GM12878 (cell line): Measurements from ENCODE around the gene IRAK3. TPM values are rescaled to one million over a fixed set of nuclear protein-coding genes. Genes with fewer than 3 reads are reported as not detected.

Source experiments
- ATAC-seq: fragments of 200-7000 bp; cut with Tn5 transposase; 3 replicates; pipeline ENCODE4 v1.9.1; 2020; ENCODE audit warnings: mild to moderate bottlenecking, moderate library complexity
- BruUV-seq: library from RNA; stranded (reverse); fragments of 400-500 nt; replicated peaks from 2 replicates; lab custom pipeline; 2021; lab: Mats Ljungman, UMichigan
- CTCF ChIA-PET: fragments of 300-600 bp; sonication (Branson Sonifier 250); formaldehyde crosslinking; extraction: SDS; loops from one replicate; lab custom pipeline; 2021; ENCODE audit warnings: inconsistent platforms; lab: Yijun Ruan, JAX
- POLR2A ChIA-PET: fragments of 350-600 bp; formaldehyde crosslinking; extraction: SDS; loops from one replicate; lab custom pipeline; 2021; ENCODE audit warnings: inconsistent platforms; lab: Charles Lee
- RAD21 ChIA-PET: fragments of 300-600 bp; sonication (Branson Sonifier 250); formaldehyde crosslinking; loops from one replicate; lab custom pipeline; 2023; ENCODE audit warnings: antibody characterized with exemption; ENCODE audit not compliant: unreplicated experiment; lab: Charles Lee
- SMC1A ChIA-PET: fragments of 300-600 bp; sonication (Branson Sonifier 250); formaldehyde crosslinking; loops from one replicate; lab custom pipeline; 2023; ENCODE audit not compliant: unreplicated experiment, uncharacterized antibody; lab: Charles Lee
- DNase-seq: peaks from one replicate; pipeline ENCODE4 v3.0.0-alpha.2; 2011; ENCODE audit warnings: low read depth, low spot score
- FAIRE-seq: peaks from 3 replicates; lab custom pipeline; 2011; peaks lifted over from hg19 to GRCh38; lab: Jason Lieb, UNC
- H2AFZ ChIP-seq: 2 replicates; pipeline ENCODE4 v1.6.0; 2011; ENCODE audit warnings: low read depth, low read length, control low read depth; ENCODE audit not compliant: control insufficient read depth
- H3K27ac ChIP-seq: 2 replicates; pipeline ENCODE4 v1.5.1; 2011; ENCODE audit warnings: control low read depth; ENCODE audit not compliant: control insufficient read depth, insufficient read depth
- H3K27me3 ChIP-seq, 2 experiments: replicated peaks in 1 of 2; 2 replicates each; pipeline versions ENCODE4 v1.6.0 to v1.6.1; 2011; ENCODE audit warnings: low read length in 1 of 2; ENCODE audit not compliant: control insufficient read depth in 2 of 2, insufficient read depth in 2 of 2
- H3K36me3 ChIP-seq, 2 experiments: 2 replicates each; pipeline ENCODE4 v1.5.1; 2011; ENCODE audit warnings: low read length in 1 of 2; ENCODE audit not compliant: control insufficient read depth in 2 of 2, insufficient read depth in 2 of 2
- H3K4me1 ChIP-seq: 2 replicates; pipeline ENCODE4 v1.6.1; 2011; ENCODE audit warnings: mild to moderate bottlenecking, low read length, moderate library complexity, mixed read lengths; ENCODE audit not compliant: control insufficient read depth, insufficient read depth
- H3K4me2 ChIP-seq: 2 replicates; pipeline ENCODE4 v1.6.0; 2011; ENCODE audit warnings: control low read depth; ENCODE audit not compliant: control insufficient read depth, insufficient read depth
- H3K4me3 ChIP-seq: fragments of 200-600 bp; sonication (generic); 2 replicates; pipeline ENCODE4 v1.5.1; 2016
- H3K79me2 ChIP-seq: 2 replicates; pipeline ENCODE4 v1.6.0; 2011; ENCODE audit warnings: low read length; ENCODE audit not compliant: control insufficient read depth, insufficient read depth
- H3K9ac ChIP-seq: 2 replicates; pipeline ENCODE4 v1.8.0; 2011; ENCODE audit warnings: low read length, control low read depth, mixed read lengths; ENCODE audit not compliant: control insufficient read depth, insufficient read depth
- H3K9me3 ChIP-seq: replicated peaks from 3 replicates; pipeline ENCODE4 v1.5.1; 2011; ENCODE audit warnings: mild to moderate bottlenecking, low read length; ENCODE audit not compliant: control insufficient read depth, insufficient read depth
- H4K20me1 ChIP-seq: 2 replicates; pipeline ENCODE4 v1.6.0; 2011; ENCODE audit not compliant: control insufficient read depth, insufficient read depth
- CHD1 ChIP-seq: IDR thresholded peaks from 2 replicates; pipeline ENCODE4 v1.6.1; 2012; ENCODE audit warnings: low read depth, low read length, improper control_type of control experiment
- EGR1 ChIP-seq, 2 experiments: IDR thresholded peaks; 1 replicate in 1 of 2; 2 replicates in 1 of 2; pipeline ENCODE4 v1.6.1; 2011 to 2012; ENCODE audit warnings: low read depth in 2 of 2, low read length in 2 of 2, borderline replicate concordance in 1 of 2, mild to moderate bottlenecking in 1 of 2, moderate library complexity in 1 of 2
- HDAC6 ChIP-seq: fragments of 200-600 bp; sonication (generic); IDR thresholded peaks from one replicate; pipeline ENCODE4 v1.8.0; 2017; ENCODE audit warnings: antibody characterized with exemption; ENCODE audit not compliant: unreplicated experiment
- IKZF2 ChIP-seq, 2 experiments: fragments of 450-650 bp; IDR thresholded peaks; 2 replicates each; pipeline ENCODE4 v1.6.1; 2017; ENCODE audit warnings: mild to moderate bottlenecking in 2 of 2, moderate library complexity in 2 of 2
- IRF3 ChIP-seq: fragments of 450-650 bp; IDR thresholded peaks from 2 replicates; pipeline ENCODE4 v1.6.1; 2014; ENCODE audit warnings: mild to moderate bottlenecking
- MTA2 ChIP-seq: fragments of 450-650 bp; IDR thresholded peaks from 2 replicates; pipeline ENCODE4 v1.6.1; 2016; ENCODE audit warnings: low read depth, mild to moderate bottlenecking, moderate library complexity
- MYB ChIP-seq: fragments of 150-350 bp; IDR thresholded peaks from 2 replicates; pipeline ENCODE4 v1.6.1; 2014; ENCODE audit warnings: mild to moderate bottlenecking, low read depth, low read length, borderline replicate concordance
- SIN3A ChIP-seq: IDR thresholded peaks from 2 replicates; pipeline ENCODE4 v1.6.1; 2012; ENCODE audit warnings: low read depth, low read length, improper control_type of control experiment
- USF1 ChIP-seq: IDR thresholded peaks from 2 replicates; pipeline ENCODE4 v1.6.1; 2011; ENCODE audit warnings: borderline replicate concordance, low read depth, mild to moderate bottlenecking, moderate library complexity, mixed read lengths, low read length; ENCODE audit not compliant: insufficient read depth; ENCODE audit errors: extremely low read length
- ZBTB11 ChIP-seq: fragments of 450-650 bp; formaldehyde crosslinking; IDR thresholded peaks from 2 replicates; pipeline ENCODE4 v1.5.0; 2022; ENCODE audit warnings: mild to moderate bottlenecking, missing genetic modification characterization
- ZBTB33 ChIP-seq: fragments of 450-650 bp; IDR thresholded peaks from 2 replicates; pipeline ENCODE4 v1.6.1; 2017; ENCODE audit warnings: mild to moderate bottlenecking
- WGBS: methylation state at CpG from one replicate; pipeline ENCODE4 v1.1.6; 2016; ENCODE audit warnings: low lambda C conversion rate; ENCODE audit not compliant: insufficient replicate concordance, insufficient coverage; ENCODE audit errors: missing lambda C conversion rate; 5-methylcytosine and 5-hydroxymethylcytosine counted together
- in situ Hi-C: fragments of 300-500 bp; cut with MboI; formaldehyde crosslinking; loops from 9 replicates; pipeline ENCODE4 v1.14.3; 2018; ENCODE audit warnings: mixed read lengths
- intact Hi-C: fragments of 100-400 bp; cut with micrococcal nuclease; formaldehyde crosslinking; loops from one replicate; pipeline ENCODE4 v1.14.2; 2022; ENCODE audit not compliant: unreplicated experiment
- polyA plus RNA-seq, 11 experiments: library from polyadenylated mRNA; depleted of rRNA in 4 of 11; unstranded in 6 of 11; stranded (reverse) in 5 of 11; fragments of >200 nt; fragmentation: Nextera tagmentation in 4 of 11; fragmentation: Illumina TruSeq in 1 of 11; extraction: Ambion mirVana in 4 of 11; extraction: Trizol in 1 of 11; gene quantifications; 1 replicate in 1 of 11; 2 replicates in 10 of 11; pipeline versions ENCODE4 v1.2.1 to v1.2.3, GENCODE V29; 2011 to 2016; ENCODE audit warnings: inconsistent platforms in 2 of 11, missing spikeins in 2 of 11, low read depth in 1 of 11
- total RNA-seq, 4 experiments: library from RNA; depleted of rRNA in 3 of 4; stranded (reverse); fragments of >200 nt in 3 of 4; fragmentation: Illumina TruSeq in 1 of 4; extraction: Trizol in 1 of 4; gene quantifications; 2 replicates each; pipeline versions ENCODE4 v1.2.1 to v1.2.3, GENCODE V29; 2013 to 2021

IRAK3 gene
- total and polyA plus RNA-seq, 10 of the 15 experiments (the other 5 are each of a cell fraction or from before 2014, with no cell fraction given), result 1.4 to 14.1 (median 5.4) TPM

- intact Hi-C loops, result no loop called here
- no peak overlapping the region for H3K4me3 ChIP-seq
- ChIA-PET RAD21 (no interaction called here), POLR2A (no interaction called here), CTCF (no interaction called here), SMC1A (no interaction called here)
- 25% methylated on average over 2 of the region's 2 CpGs for WGBS
- no peak overlapping the region for H3K9ac ChIP-seq
- in situ Hi-C loops, result no loop called here
- no TSS peak for BruUV-seq
- no peak overlapping the region for H2AFZ ChIP-seq
- TF ChIP-seq EGR1 (IDR thresholded peaks at IDR 0.05; ENCODE audit: borderline replicate concordance in 1 of 2, low read depth in 2 of 2, low read length in 2 of 2) (no peak), ZBTB33 (no peak), CHD1 (no peak), MYB (no peak), ZBTB11 (no peak), HDAC6 (no peak), IKZF2 (IDR thresholded peaks at IDR 0.05) (no peak), SIN3A (no peak), MTA2 (no peak), IRF3 (no peak), USF1 (no peak)
- no peak overlapping the region for H3K4me2 ChIP-seq
- no peaks in the 10 kb centered on the region for H3K27me3 ChIP-seq
- H3K27ac ChIP-seq, result no peak overlapping the region
- no peaks in the 10 kb centered on the region; the same call in 2 of the 3 replicates for H3K9me3 ChIP-seq
- no peaks in the 10 kb centered on the region for H3K4me1 ChIP-seq
- H3K36me3 ChIP-seq, result no peaks in the 10 kb centered on the region
- no peak for FAIRE-seq
- no peak for DNase-seq
- no peaks in the 10 kb centered on the region for H4K20me1 ChIP-seq
- no peak for ATAC-seq
- no peaks in the 10 kb centered on the region for H3K79me2 ChIP-seq
These were observed 100.5 kb downstream of the IRAK3 start for GRCh38 chr12:66289485-66289884.
